ENCODE measurements around the gene RBM10.

DNA sequence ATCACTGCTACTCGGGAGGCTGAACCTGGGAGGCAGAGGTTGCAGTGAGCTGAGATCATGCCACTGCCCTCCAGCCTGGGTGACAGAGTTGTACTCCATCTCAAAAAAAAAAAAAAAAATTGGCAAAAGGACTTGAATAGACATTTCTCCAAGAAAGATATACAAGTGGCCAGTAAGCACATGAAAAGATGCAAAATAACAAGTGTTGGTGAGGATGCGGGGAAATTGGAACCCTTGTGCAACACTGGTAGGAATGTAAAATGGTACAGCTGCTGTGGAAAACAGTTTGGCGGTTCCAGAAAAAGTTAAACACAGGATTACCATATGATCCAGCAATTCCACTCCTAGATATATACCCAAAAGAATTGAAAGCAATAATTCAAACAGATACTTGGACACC, 19.4 kb downstream of the RBM10 start:
- TF ChIP-seq GATA2 (IDR thresholded peaks at IDR 0.05; ENCODE audit: low read depth, low read length) (no peak), GATA3 (IDR thresholded peaks at IDR 0.05; ENCODE audit: low read depth, low read length) (no peak)

Measured in SH-SY5Y (cell line).